ENCODE data around the gene CACNA1E.

GRCh38 chr1:181452746-181453145 lies 30.6 kb upstream of the CACNA1E start:
- TF ChIP-seq POLR2AphosphoS5 (IDR thresholded peaks at IDR 0.05): no peak
- TF ChIP-seq, protein P1, sequence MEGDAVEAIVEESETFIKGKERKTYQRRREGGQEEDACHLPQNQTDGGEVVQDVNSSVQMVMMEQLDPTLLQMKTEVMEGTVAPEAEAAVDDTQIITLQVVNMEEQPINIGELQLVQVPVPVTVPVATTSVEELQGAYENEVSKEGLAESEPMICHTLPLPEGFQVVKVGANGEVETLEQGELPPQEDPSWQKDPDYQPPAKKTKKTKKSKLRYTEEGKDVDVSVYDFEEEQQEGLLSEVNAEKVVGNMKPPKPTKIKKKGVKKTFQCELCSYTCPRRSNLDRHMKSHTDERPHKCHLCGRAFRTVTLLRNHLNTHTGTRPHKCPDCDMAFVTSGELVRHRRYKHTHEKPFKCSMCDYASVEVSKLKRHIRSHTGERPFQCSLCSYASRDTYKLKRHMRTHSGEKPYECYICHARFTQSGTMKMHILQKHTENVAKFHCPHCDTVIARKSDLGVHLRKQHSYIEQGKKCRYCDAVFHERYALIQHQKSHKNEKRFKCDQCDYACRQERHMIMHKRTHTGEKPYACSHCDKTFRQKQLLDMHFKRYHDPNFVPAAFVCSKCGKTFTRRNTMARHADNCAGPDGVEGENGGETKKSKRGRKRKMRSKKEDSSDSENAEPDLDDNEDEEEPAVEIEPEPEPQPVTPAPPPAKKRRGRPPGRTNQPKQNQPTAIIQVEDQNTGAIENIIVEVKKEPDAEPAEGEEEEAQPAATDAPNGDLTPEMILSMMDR (IDR thresholded peaks at IDR 0.05 in 8 of 11, conservative IDR thresholded peaks at IDR 0.05 in 3 of 11): no peak

Measured in spleen (tissue), 7 donors.